Measurements from ENCODE around the gene GRK5.
"Not testable (repeated sequence)": the region's sequence is repeated elsewhere in the genome, so short reads cannot be mapped to it uniquely, and the experiment has no call there.

- TF ChIP-seq CTCF (conservative IDR thresholded peaks at IDR 0.05; ENCODE audit: low read length); EZH2phosphoT487 (IDR thresholded peaks at IDR 0.05; ENCODE audit: borderline replicate concordance): not testable (repeated sequence)
Measured at GRCh38 chr10:119232439-119232838, 25.1 kb downstream of the GRK5 start.

All from Loucy (cell line).